Stimulated activated CD8-positive, alpha-beta memory T cell treated with anti-CD3 and anti-CD28 coated beads, Interleukin-2, amount 100 ng/mL, for 1 hour (primary cell): ENCODE data around the gene ALDH3A1.

Experiments used
- DNase-seq, 2 donors: peaks; one replicate each; pipeline ENCODE4 v3.0.0-alpha.2; 2020; ENCODE audit warnings: low read depth in 2 of 2

The ALDH3A1 gene

DNA sequence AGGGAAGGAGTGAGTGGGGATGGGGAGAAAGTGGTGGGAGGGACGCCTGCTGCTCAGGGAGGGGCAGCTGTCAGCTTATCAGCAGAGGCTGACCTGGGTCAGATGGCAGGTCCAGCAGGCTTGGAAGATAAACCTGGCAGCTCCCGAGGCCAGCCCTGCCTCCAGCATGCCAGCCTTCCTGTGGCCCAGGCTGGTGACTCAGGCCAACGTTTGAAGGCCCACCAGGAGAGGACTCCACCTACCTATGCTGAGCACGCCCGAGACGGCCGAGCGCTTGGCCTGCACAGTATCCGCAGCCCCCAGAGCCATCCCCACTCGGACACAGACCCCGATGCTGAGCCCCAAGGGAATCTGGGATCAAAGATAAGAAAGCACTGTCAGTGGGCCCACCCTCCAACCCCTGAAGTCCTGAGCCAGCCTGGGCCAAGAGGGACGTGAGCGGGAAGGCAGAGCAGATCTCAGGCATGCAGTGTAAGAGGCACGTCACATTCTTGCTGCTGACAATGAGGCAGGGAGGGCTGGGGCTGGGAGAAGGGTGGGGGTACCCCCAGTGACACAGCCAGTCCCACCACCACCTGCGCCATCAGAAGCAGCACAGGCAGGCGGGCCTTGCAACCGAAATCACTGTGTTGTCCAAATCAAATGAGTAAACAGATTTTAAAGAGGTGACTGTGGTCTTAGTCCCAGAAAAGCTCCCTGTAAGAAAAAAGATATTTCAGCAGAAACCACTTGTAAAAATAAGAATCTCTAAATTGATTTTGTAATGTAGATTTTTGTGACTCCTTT lies 44.1 kb downstream of the ALDH3A1 start:
- DNase-seq: no peak

- no peak for DNase-seq
Observed at GRCh38 chr17:19703106-19703827, 44.8 kb downstream of the ALDH3A1 start.

DNA sequence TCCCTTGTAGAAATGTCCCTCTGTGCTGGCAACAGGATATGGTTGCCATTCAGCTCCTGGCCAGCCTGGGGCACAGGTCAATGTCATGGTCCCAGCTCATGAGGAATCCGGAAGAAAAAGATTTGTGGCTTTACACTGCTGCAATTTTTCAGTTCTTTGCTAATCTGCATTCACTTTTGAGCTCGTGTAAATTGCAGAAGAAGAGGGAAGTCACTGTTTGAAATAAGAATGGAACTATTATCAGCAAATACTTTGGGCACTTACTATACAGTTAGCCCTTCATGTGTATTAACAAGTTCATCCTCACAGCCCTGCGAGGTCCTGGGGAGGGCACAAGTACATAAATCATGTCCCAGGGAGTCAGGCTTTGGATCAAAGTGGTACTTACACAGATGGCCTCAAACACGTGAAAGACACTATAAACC lies 45.9 kb downstream of the ALDH3A1 start:
- DNase-seq: no peak
